CD4-positive, alpha-beta T cell treated with Interleukin-17A for 1 hour (primary cell): ENCODE data around the gene OR6K2.
"Not testable (repeated sequence)": the region's sequence is repeated elsewhere in the genome, so short reads cannot be mapped to it uniquely, and the experiment has no call there.

ENCODE experiments used
- DNase-seq: peaks from one replicate; pipeline ENCODE4 v3.0.0-alpha.2; 2020

Gene OR6K2, protein sequence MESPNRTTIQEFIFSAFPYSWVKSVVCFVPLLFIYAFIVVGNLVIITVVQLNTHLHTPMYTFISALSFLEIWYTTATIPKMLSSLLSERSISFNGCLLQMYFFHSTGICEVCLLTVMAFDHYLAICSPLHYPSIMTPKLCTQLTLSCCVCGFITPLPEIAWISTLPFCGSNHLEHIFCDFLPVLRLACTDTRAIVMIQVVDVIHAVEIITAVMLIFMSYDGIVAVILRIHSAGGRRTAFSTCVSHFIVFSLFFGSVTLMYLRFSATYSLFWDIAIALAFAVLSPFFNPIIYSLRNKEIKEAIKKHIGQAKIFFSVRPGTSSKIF

DNA sequence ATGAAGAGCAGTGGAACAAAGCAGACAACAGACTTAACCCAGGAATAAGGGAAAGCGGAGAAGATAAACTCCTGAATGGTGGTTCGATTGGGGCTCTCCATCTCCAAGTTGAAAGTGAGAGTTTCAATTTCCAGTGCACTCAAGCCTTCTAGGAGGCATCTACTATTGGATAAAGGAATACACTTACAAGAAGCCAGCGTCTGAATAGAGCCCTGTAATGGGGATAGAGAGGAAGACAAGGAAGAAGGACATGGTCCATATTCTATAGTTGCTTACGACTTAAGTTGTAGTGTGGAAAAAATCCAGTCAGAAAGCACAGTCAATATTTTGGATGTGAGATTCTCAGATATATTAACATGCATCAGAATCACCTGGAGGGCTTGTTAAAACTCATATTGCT, at the start of gene OR6K2:
OR6K2 (minus strand) TSS at position 101 of the 400 bp plus-strand sequence; CDS start at position 101, 0 bp downstream.
- no peak for DNase-seq

DNA sequence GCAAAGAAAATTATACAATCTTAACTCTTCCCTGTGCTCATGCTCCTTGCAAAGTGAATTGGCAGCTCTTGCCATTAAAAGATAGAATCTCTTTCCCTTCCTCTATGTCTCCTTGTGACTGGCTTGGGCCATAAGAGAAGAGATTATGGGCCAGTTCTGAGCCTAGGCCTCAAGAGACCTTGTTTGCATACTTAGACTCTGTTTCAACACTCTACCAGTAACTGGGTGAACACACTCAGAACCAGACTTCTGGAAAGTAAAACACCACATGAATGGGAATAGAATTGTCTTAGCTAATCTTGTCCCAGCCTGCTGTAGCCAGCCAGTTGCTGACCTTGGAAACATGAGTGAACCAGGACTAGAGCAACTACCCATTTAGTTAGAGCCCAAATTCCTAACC, 35.4 kb upstream of the OR6K2 start:
- DNase-seq: no peak

DNA sequence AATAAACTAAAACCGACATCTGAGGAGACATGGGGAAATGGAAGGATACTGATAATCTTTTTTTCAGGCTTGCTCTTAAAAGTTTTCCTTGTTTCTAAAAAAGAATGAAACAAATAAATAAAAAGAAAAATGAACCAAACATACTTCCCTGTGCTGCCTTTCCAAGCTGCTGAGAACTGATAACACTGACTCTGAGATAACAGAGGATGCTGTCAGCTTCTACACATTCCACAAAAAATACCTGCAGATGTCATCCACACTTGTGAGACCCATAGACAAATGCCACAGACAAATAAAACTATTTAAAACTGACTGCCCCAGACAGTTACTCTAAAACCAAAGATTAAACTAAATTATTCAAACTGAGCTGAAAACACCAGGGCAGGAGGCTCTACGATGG, 32.1 kb upstream of the OR6K2 start:
- DNase-seq: no peak

DNA sequence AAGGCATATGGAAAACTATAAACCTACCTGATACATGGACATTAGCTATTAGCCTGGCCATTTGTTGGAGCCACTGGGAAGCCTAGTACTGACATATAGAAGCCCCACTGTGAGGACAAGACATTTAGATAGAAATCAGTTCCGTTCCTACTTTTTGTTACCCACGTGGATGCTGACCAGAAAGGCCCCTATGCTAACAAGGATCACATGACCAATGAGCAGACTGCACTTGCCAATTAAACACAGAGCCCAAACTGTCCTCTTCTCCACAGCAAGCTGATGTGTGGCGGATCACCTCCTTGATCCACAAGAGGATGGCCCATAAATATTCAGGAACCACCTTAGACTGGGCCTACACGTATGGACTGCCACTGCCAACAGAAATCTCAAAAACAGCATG, 31.3 kb upstream of the OR6K2 start:
- DNase-seq: no peak

DNA sequence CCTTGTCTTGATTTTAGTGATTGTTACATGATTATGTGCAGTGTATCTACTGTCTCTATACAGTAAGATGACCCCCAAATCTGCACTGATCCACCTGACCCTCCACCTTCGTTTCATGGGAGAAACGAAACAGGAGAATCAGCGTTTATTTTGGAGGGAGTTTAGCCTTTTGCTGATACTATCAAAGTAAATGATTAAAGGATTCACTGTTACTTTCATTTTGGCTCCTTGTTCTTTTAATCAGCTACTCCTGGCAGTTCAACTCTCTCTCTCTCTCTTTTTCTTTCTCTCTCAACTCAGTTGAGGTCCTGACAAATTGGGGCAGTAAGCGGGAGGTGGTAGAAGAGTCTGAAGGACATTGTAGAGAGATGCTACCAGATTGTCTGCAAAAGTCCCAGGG, 30.0 kb upstream of the OR6K2 start:
- DNase-seq: no peak

DNA sequence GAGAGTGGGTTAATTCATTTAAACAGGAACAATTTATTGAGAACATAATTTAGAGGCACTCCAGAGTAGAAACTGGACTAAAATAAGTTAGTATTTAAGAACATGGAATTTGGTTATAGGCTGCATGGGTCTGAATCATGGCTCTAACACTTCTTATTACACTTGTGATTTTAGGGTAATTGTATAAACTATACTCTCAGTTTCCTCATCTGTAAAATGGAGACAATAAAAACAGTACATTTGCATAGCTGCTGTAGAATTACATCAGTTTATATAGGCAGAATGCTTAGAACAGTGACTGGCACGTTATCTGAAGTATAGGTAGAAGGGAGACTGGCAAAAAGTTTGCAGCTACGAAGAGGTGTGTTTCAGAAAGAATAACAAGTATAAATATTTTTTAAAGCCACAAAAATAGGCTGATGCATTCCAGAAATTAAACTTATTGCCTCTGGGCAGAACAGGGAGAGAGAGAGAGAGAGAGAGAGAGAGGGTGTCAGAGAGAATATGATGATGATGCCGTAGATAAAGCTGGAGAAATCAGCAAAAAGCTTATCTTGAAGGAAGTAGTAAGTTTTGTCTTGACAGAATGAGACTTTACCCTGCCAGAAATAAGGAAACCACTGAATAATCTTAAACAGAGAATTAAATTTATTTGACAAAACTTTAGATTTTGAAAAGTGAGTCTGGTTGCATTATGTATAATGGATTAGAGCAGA, 28.2 kb upstream of the OR6K2 start:
- DNase-seq: no peak

DNA sequence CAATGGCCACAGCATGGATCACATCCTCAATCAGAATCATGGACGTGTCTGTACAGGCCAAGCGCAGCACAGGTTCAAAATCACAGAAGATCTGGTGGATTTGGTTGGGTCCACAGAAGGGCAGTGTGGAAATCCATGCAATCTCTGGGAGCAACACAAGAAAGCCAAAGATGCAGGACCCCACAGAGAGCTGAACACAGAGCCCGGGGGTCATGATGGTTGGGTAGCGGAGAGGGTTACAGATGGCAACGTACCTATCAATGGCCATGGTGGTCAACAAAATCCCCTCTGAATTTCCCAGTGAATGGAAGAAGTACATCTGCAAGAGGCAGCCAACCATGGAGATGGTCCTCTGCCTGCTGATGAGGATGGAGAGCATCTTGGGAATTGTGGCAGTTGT, 24.0 kb upstream of the OR6K2 start:
- no peak for DNase-seq

DNA sequence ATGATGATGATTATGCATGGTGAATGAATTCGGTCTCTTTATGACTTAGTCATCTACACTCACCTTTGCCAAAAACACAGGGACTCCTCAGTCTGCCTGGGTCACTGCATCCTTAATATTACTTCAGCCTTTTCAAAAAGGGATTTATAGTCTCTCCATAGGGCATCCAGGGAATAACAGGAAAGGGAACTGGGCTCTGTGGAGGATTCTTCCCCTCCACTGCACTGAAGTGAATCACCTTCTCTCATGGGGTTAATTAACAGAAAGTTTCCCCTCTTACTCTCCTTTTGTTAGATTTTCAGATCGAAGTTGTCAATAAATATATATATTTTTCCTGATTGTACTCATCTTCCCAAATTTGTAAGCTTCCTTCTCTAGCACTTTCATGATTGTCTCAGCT, 20.2 kb upstream of the OR6K2 start, which contains the start of gene OR6K3:
OR6K3 (minus strand) TSS at position 101 of the 400 bp plus-strand sequence. CDS start 2,605 bp downstream, outside the sequence.
- DNase-seq: no peak

DNA sequence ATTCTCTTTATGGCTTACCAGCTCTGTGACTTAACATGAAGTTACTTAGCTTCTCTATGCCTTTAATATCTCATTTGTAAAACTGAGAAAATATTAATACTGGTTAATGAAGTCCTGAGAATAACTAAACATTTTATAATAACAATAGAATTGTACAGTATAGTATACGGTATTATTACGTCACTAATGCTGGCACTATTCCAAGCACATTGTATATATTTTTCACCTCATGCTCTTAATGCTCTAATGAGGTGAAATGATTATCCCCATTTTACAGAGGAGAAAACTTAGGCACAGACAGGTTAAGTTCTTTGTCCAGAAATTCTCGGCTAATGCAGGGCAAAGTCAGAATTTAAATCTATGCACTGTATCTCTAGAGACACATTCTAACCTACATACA, 19.2 kb upstream of the OR6K2 start:
- DNase-seq: no peak

DNA sequence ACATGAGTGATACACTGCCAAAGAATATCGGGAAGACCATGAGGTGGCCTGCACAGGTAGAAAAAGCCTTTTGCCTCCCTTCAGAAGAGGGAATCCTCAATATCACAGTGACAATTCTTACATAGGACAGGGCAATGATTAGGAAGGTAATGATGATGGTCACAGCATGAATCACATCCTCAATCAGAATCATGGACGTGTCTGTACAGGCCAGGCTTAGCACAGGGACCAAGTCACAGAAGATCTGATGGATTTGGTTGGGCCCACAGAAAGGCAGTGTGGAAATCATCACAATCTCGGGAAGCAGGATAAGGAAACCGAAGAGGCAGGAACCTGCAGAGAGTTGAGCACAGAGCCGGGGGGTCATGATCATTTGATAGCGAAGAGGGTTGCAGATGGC, 16.9 kb upstream of the OR6K2 start:
- DNase-seq: no peak

DNA sequence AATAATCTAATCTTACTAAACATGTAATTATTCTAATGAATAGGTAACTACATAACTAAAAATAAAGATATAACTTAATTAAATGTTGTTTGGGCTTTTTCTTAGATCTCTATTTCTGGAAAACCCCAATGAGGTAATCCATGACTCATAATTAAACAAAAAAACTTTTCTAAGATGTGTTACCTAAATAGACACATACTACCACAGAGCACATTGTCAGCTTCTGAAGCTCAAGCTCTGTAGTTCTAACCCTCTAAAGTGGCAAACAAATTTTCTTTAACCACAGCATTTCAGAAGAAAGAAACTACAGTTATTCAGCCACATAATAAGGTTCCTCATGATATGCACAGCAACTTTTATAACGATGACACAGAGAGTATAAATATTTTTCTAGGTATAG, 15.9 kb upstream of the OR6K2 start:
- no peak for DNase-seq

DNA sequence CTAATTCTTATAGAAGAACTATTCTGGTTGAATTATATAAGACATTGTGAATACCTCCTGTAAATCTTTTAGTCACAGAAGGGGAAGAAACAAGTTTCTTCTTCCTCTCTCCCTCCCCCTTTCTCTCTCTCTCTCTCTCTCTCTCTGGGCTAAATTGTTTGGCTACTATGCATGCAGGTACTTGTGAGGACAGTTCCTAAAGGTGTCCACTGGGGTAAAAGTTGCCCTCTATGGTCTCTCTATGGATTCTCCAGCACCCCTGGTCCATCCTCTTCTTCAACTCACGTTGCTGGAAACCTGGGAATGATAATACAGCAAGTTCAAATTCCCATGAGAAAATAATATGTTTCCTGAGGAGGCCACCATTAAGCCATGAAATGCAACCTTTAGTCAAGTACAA, 14.3 kb upstream of the OR6K2 start:
- DNase-seq: no peak

DNA sequence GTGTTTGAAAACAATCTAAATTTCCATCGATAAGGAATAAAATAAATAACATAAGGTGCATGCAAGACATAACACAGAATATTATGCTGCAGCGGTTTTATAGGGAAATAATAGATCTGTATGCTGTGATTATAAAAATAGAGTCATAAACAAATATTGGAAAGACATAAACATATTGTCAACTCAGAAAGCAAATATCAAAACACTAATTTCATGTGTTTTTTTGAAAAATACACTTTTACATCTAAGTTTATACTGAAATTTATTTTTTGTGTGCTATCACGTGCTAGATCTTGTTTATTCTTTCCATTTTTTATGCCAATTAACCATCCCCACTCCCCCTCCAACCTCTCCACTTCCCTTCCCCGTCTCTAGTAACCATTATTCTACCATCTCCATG, 10.6 kb upstream of the OR6K2 start:
- DNase-seq: no peak

DNA sequence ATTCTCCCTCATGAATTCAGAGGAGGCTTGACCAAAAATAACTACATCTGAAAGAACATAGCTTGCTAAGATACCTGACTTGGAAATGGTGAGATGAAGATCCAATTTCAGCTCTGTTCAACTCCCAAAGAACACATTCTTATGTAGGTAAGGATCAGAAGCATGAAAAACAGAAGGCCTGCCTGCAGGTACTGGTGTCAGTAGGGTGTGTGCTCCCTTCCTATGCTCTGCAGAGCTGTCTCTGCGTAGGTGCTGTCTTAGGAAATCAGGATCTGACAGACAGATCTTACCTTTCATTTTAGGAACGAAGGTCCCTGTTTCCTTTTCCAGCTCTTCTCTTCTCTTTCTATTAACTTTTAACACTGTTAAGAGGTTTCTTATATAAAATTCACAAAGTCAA, 5.6 kb upstream of the OR6K2 start:
- no peak for DNase-seq

DNA sequence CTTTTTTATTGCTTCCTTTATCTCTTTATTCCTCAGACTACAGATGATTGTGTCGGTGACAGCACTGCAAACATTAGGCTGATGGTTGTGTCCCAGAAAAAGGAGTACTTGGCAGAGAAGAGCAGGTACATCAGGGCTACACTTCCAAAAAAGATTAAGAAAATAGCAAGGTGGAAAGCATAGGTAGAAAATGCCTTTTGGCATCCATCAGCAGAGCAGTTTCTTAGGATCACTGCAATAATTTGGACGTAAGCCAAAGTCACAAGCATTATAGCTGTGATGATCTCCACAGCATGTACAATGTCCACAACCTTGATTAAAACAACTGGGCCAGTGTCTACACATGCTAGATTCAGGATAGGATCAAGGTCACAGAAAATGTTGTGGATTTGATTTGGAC, 5.9 kb downstream of the OR6K2 start:
- DNase-seq: no peak

DNA sequence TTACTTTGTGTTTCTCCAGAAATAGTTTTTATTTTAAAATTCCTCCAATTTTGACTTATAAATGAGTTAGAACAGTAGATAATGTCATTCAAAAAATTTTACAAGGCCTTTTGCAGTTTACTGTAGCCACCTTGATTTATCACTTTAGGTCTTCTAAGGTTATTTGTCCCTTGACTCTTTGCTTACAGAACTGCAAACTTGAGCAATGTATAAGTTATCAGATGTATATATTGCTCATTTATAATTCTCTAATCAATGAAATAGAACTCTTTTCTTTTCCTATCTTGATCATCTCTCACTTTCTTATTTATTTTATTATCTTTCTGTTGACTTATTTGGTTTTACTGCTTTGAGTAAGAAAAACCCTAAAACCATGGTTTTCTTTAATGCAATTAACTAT, 8.1 kb downstream of the OR6K2 start:
- DNase-seq: no peak

DNA sequence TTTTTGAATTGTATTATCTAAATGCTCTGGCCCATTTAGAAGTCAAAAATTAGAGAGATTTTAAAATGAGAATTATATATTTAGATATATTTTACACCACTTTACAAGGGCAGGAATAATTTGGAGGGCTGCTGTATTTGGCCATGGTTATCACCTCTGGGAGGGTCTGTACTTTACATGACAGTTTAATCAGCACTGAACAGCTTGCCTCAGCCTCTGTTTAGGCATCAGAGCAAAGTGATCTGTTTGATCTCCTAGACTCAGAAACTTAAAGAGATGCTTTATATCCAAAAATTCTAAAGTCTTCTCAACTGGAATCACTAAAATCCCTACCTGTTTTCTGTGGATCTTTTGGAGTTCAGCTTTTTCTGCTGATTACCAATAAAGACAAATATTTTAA, 8.5 kb downstream of the OR6K2 start:
- no peak for DNase-seq

DNA sequence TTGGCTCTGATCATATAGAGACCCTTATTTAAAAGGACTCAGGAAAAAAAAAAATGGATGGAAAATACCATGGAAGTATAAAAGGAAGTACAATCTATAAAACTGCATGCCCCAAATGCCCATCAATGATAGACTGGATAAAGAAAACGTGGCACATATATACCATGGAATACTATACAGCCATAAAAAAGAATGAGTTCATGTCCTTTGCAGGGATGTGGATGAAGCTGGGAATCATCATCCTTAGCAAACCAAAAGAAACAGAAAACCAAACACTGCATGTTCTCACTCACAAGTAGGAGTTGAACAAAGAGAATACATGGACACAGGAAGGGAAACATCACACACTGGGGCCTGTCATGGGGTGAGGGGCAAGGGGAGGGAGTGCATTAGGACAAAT, 9.3 kb downstream of the OR6K2 start:
- DNase-seq: not testable (repeated sequence)

DNA sequence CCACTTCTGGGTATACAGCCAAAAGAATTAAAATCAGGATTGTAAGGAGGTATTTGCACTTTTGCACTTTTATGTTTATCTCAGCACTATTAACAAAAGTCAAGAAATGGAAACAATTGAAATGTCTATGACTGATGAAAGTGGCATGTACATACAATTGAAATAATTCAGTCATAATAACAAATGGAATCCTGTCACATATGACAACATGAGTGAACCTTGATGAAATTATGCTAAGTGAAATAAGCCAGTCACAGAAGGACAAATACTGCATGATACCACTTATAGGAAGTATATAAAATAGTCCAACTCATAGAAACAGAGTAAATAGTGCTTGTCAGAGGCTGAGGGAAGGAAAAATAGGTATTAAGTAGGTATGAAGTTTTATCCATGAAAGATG, 10.6 kb downstream of the OR6K2 start:
- no peak for DNase-seq

DNA sequence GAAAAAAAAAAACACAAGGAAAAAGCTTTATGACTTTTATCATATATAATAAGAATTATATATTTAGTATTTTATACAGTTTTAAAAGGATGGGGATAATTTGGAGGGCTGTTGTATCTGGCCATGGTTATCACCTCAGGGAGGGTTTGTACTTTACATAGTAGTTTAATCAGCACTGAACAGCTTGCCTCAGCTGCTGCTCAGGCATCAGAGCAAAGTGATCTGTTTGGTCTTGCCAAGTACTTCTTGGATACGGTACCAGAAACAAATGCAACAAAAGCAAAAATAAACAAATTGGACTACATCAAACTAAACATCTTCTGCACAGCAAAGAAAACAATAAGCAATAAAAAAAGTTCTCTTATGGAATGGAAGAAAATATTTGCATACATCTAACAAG, 11.3 kb downstream of the OR6K2 start:
- no peak for DNase-seq

DNA sequence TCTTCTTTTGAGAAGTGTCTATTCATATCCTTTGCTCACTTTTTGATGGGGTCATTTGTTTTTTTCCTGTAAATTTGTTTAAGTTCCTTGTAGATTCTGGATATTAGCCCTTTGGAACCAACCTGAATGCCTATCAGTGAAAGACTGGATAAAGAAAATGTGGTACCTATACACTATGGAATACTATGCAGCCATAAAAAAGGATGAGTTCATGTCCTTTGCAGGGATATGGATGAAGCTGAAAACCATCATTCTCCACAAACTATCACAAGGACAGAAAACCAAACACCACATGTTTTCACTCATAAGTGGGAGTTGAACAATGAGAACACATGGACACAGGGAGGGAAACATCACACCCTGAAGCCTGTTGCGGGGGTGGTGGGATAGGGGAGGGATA, 12.1 kb downstream of the OR6K2 start:
- not testable (repeated sequence) for DNase-seq

DNA sequence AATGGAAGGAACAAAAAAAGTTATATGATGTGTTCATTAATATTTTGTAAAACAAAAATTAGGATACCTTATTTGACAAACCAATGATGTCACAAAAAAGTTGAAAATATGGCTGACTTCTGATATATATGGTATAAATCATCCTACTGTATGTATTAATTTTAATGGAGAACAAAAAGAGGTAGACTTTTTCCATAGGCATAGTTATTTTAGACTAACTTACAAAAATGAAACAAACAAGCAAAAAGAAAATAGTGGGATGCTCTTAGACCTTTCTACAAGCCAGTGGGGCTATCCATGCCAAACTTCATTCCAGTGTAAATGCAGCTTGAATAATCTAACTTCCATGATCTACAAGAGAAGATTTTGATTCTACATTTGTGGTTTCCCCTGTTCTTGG, 13.4 kb downstream of the OR6K2 start:
- DNase-seq: no peak

DNA sequence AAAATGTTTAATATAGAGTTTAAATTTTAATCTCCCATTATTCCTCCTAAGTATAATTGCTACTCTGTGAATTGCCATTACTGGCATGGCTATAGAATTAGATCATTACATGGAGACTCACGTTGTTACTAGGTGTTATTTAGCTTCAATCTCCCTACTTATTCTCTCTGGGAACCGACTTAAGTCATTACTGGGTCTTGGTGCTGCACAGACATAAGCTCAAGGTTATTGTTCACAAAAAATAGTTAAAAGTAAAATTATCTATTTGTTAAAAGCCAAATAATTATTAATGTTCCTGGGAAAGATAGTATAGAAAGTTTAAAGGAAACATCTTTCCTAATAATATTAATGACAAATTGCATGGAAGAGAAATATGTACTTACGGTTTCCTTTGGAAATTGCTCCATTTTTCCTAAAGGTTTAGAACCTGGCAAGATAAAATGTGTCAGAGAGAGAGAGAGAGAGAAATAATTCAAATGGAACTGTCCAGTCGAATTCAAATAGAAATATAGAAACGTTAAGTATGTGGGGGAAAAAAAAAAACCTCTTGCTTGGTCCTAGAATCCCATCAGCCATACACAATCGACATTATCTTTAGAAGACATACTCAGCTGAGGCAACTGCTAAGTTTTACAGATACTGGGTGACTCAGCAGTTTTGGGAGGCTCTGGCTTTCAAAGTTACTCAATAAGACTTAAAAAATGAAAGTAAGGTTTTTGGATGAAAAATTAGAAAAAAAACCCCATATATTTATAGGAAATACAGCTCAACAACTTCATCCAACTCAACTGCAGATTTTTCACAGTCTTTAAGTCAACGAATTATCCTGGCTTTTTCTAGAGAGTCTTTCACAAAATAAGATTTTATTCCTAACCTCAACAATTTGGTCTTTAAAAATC, 14.1 kb downstream of the OR6K2 start, which contains the start of gene SPTA1:
SPTA1 (minus strand) TSS at position 605 of the 899 bp plus-strand sequence; CDS start at position 407, 198 bp downstream.
- no peak for DNase-seq
